HepG2 (cell line): ENCODE measurements around the gene TRAPPC12. TPM values are rescaled to one million over a fixed set of nuclear protein-coding genes. Genes with fewer than 3 reads are reported as not detected.

Experiments
- ATF1 ChIP-seq: IDR thresholded peaks from 2 replicates; pipeline ENCODE4 v1.6.1; 2016; ENCODE audit warnings: mild to moderate bottlenecking, control low read depth
- GATAD1 ChIP-seq: IDR thresholded peaks from 2 replicates; pipeline ENCODE4 v1.6.1; 2016; ENCODE audit warnings: missing genetic modification reagents, missing compliant biosample characterization
- GATAD2A ChIP-seq: IDR thresholded peaks from 2 replicates; pipeline ENCODE4 v1.6.1; 2016
- PCBP2 ChIP-seq: fragments of 200-400 bp; formaldehyde crosslinking; optimal IDR thresholded peaks from 2 replicates; pipeline ENCODE3; 2018; ENCODE audit warnings: low read length, low read depth; ENCODE audit not compliant: poor library complexity, severe bottlenecking
- SATB2 ChIP-seq: sonication (generic); formaldehyde crosslinking; IDR thresholded peaks from 2 replicates; pipeline ENCODE4 v1.5.0; 2020; ENCODE audit warnings: missing genetic modification reagents
- SKI ChIP-seq: fragments of 450-650 bp; IDR thresholded peaks from one replicate; pipeline ENCODE4 v1.6.1; 2018; ENCODE audit warnings: mild to moderate bottlenecking; ENCODE audit not compliant: partially characterized antibody
- TBX2 ChIP-seq: sonication (generic); formaldehyde crosslinking; IDR thresholded peaks from 2 replicates; pipeline ENCODE4 v1.5.0; 2020; ENCODE audit warnings: missing genetic modification reagents, mild to moderate bottlenecking, borderline replicate concordance
- ZFAT ChIP-seq: sonication (generic); formaldehyde crosslinking; conservative IDR thresholded peaks from 2 replicates; pipeline ENCODE4 v1.8.1; 2023; ENCODE audit warnings: missing genetic modification reagents, inconsistent platforms
- ZFP82 ChIP-seq: sonication (generic); formaldehyde crosslinking; IDR thresholded peaks from 2 replicates; pipeline ENCODE4 v1.5.1; 2020; ENCODE audit warnings: mild to moderate bottlenecking, missing genetic modification reagents, borderline replicate concordance
- ZIK1 ChIP-seq: sonication (generic); formaldehyde crosslinking; IDR thresholded peaks from 2 replicates; pipeline ENCODE4 v1.5.0; 2020; ENCODE audit warnings: mild to moderate bottlenecking, low read depth, missing genetic modification reagents, borderline replicate concordance
- ZNF354B ChIP-seq: sonication (generic); formaldehyde crosslinking; IDR thresholded peaks from 2 replicates; pipeline ENCODE4 v1.8.0; 2022; ENCODE audit warnings: mild to moderate bottlenecking, missing genetic modification reagents
- ZNF543 ChIP-seq: sonication (generic); formaldehyde crosslinking; IDR thresholded peaks from 2 replicates; pipeline ENCODE4 v1.4.0; 2020; ENCODE audit warnings: mild to moderate bottlenecking, missing genetic modification reagents
- ZNF619 ChIP-seq: sonication (generic); formaldehyde crosslinking; IDR thresholded peaks from 2 replicates; pipeline ENCODE4 v1.4.0; 2020; ENCODE audit warnings: mild to moderate bottlenecking, missing genetic modification reagents
- ZNF766 ChIP-seq: sonication (generic); formaldehyde crosslinking; IDR thresholded peaks from 2 replicates; pipeline ENCODE4 v1.5.0; 2020; ENCODE audit warnings: missing genetic modification reagents, borderline replicate concordance
- ZNF879 ChIP-seq: sonication (generic); formaldehyde crosslinking; IDR thresholded peaks from 2 replicates; pipeline ENCODE4 v1.8.1; 2023; ENCODE audit warnings: missing genetic modification reagents
- polyA plus RNA-seq, 8 experiments: library from polyadenylated mRNA; depleted of rRNA in 3 of 8; stranded (reverse) in 7 of 8; unstranded in 1 of 8; fragments of >200 nt; fragmentation: Illumina TruSeq in 4 of 8; extraction: Trizol in 4 of 8; gene quantifications; 2 replicates each; pipeline versions ENCODE4 v1.2.1 to v1.2.3, GENCODE V29; 2011 to 2016; ENCODE audit warnings: low read depth in 4 of 8, missing spikeins in 1 of 8, mixed read lengths in 1 of 8; ENCODE audit not compliant: insufficient read depth in 1 of 8
- total RNA-seq, 5 experiments: library from RNA; depleted of rRNA; stranded (reverse); fragments of >200 nt; fragmentation: Illumina TruSeq; extraction: Trizol; gene quantifications; 2 replicates each; pipeline ENCODE4 v1.2.3, GENCODE V29; 2016; ENCODE audit warnings: low read depth in 1 of 5
- TF ChIP-seq, protein P1 (sequence below): sonication (generic); formaldehyde crosslinking; IDR thresholded peaks from 2 replicates; pipeline ENCODE4 v1.4.0; 2020; ENCODE audit warnings: missing genetic modification reagents, borderline replicate concordance
- TF ChIP-seq, protein P2 (sequence below): sonication (generic); formaldehyde crosslinking; IDR thresholded peaks from 2 replicates; pipeline ENCODE4 v1.4.0; 2020; ENCODE audit warnings: mild to moderate bottlenecking, missing genetic modification reagents
- TF ChIP-seq, protein P3 (sequence below): sonication (generic); formaldehyde crosslinking; IDR thresholded peaks from 2 replicates; pipeline ENCODE4 v1.4.0; 2020; ENCODE audit warnings: missing genetic modification reagents
- TF ChIP-seq, protein P4 (sequence below): IDR thresholded peaks from 2 replicates; pipeline ENCODE4 v1.6.1; 2016; ENCODE audit warnings: missing compliant biosample characterization, missing genetic modification reagents, borderline replicate concordance
- TF ChIP-seq, protein P5 (sequence below): sonication (generic); formaldehyde crosslinking; IDR thresholded peaks from 2 replicates; pipeline ENCODE4 v1.4.0; 2020; ENCODE audit warnings: missing genetic modification reagents, borderline replicate concordance

Gene TRAPPC12
- total and polyA plus RNA-seq, 2 of the 13 experiments (the other 11 are each of a cell fraction or from before 2014, with no cell fraction given), result 46.4 to 97.7 TPM

DNA sequence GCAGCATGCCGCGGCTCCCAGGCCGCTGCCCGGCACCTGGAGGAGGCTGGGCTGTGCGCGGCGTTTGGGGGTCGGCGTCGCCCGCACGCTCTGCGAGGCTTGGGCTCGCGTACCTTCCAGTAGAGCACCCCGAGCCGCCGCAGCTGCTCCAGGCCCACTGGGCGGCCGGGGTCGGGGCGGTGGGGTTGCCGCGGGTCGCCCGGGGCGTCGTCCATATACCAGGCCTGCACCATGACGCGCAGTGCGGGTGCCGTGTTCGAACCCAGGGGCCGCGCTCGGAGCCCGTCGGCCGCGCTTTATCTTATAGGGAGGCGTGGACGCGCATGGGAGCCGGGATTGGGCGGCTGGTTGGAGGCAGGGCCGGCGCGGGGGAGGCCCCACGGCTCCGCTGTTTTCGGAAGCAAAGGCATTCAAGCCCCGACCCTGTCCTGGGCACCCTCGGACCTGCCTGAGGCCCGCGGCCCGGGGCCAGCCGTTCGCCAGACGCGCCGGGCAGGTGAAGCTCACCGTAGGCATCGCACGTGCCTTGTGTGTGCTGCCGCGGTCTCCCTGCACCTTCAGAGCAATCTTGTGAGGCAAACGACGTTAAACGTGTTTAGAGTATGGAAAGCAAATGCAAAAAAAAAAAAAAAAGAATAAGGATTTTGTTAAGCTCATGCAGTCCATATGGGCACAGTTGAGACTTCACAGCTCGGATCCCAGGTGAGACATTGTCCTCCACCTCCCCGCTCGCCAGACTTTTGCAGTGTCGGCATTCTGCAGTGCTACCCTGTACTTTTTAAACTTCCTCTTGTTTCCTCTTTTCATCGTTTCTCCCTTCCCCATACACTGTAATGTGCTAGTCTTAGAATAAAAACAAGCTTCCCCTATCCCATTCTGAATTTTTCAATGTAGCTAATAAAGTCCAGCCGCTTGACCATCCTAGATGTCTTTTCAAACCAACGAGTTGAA is 140.0 kb downstream of the TRAPPC12 start, which contains the start of gene ADI1 (continued):
- TF ChIP-seq SKI (no peak), ZNF766 (peak; percentile 96), ATF1 (CRISPR knock-in tag) (no peak), GATAD1 (no peak; the same call in 1 of the 2 replicates), ZNF354B (CRISPR knock-in tag) (peak; percentile 99), SATB2 (CRISPR knock-in tag) (peak; percentile 92), ZFAT (CRISPR knock-in tag) (0 out of 2 replicates have a peak, but pooled peaks have one; percentile 69), ZNF543 (peak; percentile 90; the same call in 1 of the 2 replicates), TBX2 (CRISPR knock-in tag) (peak; percentile 87), ZNF619 (CRISPR knock-in tag) (peak; percentile 87), GATAD2A (CRISPR knock-in tag) (peak; percentile 33), ZIK1 (CRISPR knock-in tag) (peak; percentile 90; the same call in 1 of the 2 replicates), PCBP2 (no peak), ZFP82 (CRISPR knock-in tag) (peak; percentile 97; the same call in 1 of the 2 replicates), ZNF879 (CRISPR knock-in tag) (peak; percentile 18; the same call in 1 of the 2 replicates)
- TF ChIP-seq, protein P1, sequence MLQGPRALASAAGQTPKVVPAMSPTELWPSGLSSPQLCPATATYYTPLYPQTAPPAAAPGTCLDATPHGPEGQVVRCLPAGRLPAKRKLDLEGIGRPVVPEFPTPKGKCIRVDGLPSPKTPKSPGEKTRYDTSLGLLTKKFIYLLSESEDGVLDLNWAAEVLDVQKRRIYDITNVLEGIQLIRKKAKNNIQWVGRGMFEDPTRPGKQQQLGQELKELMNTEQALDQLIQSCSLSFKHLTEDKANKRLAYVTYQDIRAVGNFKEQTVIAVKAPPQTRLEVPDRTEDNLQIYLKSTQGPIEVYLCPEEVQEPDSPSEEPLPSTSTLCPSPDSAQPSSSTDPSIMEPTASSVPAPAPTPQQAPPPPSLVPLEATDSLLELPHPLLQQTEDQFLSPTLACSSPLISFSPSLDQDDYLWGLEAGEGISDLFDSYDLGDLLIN (CRISPR knock-in tag), result no peak; the same call in 1 of the 2 replicates
- TF ChIP-seq, protein P2, sequence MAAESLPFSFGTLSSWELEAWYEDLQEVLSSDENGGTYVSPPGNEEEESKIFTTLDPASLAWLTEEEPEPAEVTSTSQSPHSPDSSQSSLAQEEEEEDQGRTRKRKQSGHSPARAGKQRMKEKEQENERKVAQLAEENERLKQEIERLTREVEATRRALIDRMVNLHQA, result 0 out of 2 replicates have a peak, but pooled peaks have one; percentile 68
- TF ChIP-seq, protein P3, sequence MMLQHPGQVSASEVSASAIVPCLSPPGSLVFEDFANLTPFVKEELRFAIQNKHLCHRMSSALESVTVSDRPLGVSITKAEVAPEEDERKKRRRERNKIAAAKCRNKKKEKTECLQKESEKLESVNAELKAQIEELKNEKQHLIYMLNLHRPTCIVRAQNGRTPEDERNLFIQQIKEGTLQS (CRISPR knock-in tag), result no peak; the same call in 1 of the 2 replicates
- TF ChIP-seq, protein P4, sequence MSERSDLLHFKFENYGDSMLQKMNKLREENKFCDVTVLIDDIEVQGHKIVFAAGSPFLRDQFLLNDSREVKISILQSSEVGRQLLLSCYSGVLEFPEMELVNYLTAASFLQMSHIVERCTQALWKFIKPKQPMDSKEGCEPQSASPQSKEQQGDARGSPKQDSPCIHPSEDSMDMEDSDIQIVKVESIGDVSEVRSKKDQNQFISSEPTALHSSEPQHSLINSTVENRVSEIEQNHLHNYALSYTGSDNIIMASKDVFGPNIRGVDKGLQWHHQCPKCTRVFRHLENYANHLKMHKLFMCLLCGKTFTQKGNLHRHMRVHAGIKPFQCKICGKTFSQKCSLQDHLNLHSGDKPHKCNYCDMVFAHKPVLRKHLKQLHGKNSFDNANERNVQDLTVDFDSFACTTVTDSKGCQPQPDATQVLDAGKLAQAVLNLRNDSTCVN, result 0 out of 2 replicates have a peak, but pooled peaks have one; percentile 15
- TF ChIP-seq, protein P5, sequence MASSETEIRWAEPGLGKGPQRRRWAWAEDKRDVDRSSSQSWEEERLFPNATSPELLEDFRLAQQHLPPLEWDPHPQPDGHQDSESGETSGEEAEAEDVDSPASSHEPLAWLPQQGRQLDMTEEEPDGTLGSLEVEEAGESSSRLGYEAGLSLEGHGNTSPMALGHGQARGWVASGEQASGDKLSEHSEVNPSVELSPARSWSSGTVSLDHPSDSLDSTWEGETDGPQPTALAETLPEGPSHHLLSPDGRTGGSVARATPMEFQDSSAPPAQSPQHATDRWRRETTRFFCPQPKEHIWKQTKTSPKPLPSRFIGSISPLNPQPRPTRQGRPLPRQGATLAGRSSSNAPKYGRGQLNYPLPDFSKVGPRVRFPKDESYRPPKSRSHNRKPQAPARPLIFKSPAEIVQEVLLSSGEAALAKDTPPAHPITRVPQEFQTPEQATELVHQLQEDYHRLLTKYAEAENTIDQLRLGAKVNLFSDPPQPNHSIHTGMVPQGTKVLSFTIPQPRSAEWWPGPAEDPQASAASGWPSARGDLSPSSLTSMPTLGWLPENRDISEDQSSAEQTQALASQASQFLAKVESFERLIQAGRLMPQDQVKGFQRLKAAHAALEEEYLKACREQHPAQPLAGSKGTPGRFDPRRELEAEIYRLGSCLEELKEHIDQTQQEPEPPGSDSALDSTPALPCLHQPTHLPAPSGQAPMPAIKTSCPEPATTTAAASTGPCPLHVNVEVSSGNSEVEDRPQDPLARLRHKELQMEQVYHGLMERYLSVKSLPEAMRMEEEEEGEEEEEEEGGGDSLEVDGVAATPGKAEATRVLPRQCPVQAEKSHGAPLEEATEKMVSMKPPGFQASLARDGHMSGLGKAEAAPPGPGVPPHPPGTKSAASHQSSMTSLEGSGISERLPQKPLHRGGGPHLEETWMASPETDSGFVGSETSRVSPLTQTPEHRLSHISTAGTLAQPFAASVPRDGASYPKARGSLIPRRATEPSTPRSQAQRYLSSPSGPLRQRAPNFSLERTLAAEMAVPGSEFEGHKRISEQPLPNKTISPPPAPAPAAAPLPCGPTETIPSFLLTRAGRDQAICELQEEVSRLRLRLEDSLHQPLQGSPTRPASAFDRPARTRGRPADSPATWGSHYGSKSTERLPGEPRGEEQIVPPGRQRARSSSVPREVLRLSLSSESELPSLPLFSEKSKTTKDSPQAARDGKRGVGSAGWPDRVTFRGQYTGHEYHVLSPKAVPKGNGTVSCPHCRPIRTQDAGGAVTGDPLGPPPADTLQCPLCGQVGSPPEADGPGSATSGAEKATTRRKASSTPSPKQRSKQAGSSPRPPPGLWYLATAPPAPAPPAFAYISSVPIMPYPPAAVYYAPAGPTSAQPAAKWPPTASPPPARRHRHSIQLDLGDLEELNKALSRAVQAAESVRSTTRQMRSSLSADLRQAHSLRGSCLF (CRISPR knock-in tag), result no peak
